ENCODE results near the gene NSUN2. TPM values are rescaled to one million over a fixed set of nuclear protein-coding genes. Genes with fewer than 3 reads are reported as not detected.

The NSUN2 gene
- total RNA-seq, 5 donors from 2014 or later (not counting 1 experiment from before 2014, with no cell fraction given): 60.8 to 90.9 (median 68.7) TPM

GRCh38 chr5:6616632-6617031 lies 16.2 kb downstream of the NSUN2 start:
- Histone ChIP-seq H3K9me3 (no peaks in the 10 kb centered on the region), H3K27me3 (replicated peaks in 1 of 2; ENCODE audit: control insufficient read depth in 2 of 2, extremely low read depth in 1 of 2, insufficient read depth in 2 of 2, low read length in 1 of 2) (no peaks in the 10 kb centered on the region), H3K4me1 (ENCODE audit: control insufficient read depth in 1 of 2, extremely low read depth in 1 of 2, insufficient read depth in 2 of 2, low read length in 2 of 2) (no peaks in the 10 kb centered on the region), H3K36me3 (ENCODE audit: control insufficient read depth in 2 of 2, extremely low read depth in 1 of 2, insufficient read depth in 1 of 2, low read length in 1 of 2) (peaks cover 9 to 87% of the 10 kb centered on the region in 2 donors), H3K4me3 (ENCODE audit: control insufficient read depth in 1 of 2, extremely low read depth in 1 of 2, low read length in 1 of 2) (no peak overlapping the region), H3K27ac (ENCODE audit: low read length) (no peak overlapping the region)
- H3K4me3 Mint-ChIP-seq: no peak overlapping the region
- peaks cover 18 to 41% (median 25%) of the 10 kb centered on the region in 3 donors for H3K4me1 Mint-ChIP-seq
- no peak for ATAC-seq (replicated peaks in 1 of 4)
- WGBS (ENCODE audit: insufficient coverage): no CpG with 5 or more reads among the region's 6 CpGs
- ChIA-PET CTCF (no interaction called here), POLR2A (no interaction called here)
- H3K27me3 Mint-ChIP-seq: no peaks in the 10 kb centered on the region
- no peak overlapping the region for H3K27ac Mint-ChIP-seq
- no peak for DNase-seq
- H3K36me3 Mint-ChIP-seq: peaks cover 74% of the 10 kb centered on the region
- no peaks in the 10 kb centered on the region for H3K9me3 Mint-ChIP-seq

- Histone ChIP-seq H3K4me1 (ENCODE audit: control insufficient read depth in 1 of 2, extremely low read depth in 1 of 2, insufficient read depth in 2 of 2, low read length in 2 of 2) (no peaks in the 10 kb centered on the region), H3K36me3 (ENCODE audit: control insufficient read depth in 2 of 2, extremely low read depth in 1 of 2, insufficient read depth in 1 of 2, low read length in 1 of 2) (peaks cover 6 to 90% of the 10 kb centered on the region in 2 donors), H3K9me3 (no peaks in the 10 kb centered on the region), H3K27ac (ENCODE audit: low read length) (no peak overlapping the region), H3K27me3 (replicated peaks in 1 of 2; ENCODE audit: control insufficient read depth in 2 of 2, extremely low read depth in 1 of 2, insufficient read depth in 2 of 2, low read length in 1 of 2) (no peaks in the 10 kb centered on the region), H3K4me3 (ENCODE audit: control insufficient read depth in 1 of 2, extremely low read depth in 1 of 2, low read length in 1 of 2) (no peak overlapping the region)
- Mint-ChIP-seq H3K36me3 (peaks cover 72% of the 10 kb centered on the region), H3K27me3 (no peaks in the 10 kb centered on the region), H3K4me3 (no peak overlapping the region), H3K9me3 (no peaks in the 10 kb centered on the region), H3K4me1 (peaks cover 14 to 38% (median 25%) of the 10 kb centered on the region in 3 donors), H3K27ac (peak overlapping the region in 1 of 2 donors; percentile 46)
- ChIA-PET CTCF (no interaction called here), POLR2A (no interaction called here)
- ATAC-seq (replicated peaks in 1 of 4) (no peak), DNase-seq (no peak)
- WGBS (ENCODE audit: insufficient coverage): 95% methylated on average over 7 of the region's 8 CpGs
Observed at GRCh38 chr5:6615034-6615815, 17.6 kb downstream of the NSUN2 start.

GRCh38 chr5:6611334-6612256 lies 21.2 kb downstream of the NSUN2 start:
- 99% methylated on average over 14 of the region's 20 CpGs for WGBS (ENCODE audit: insufficient coverage)
- no peak overlapping the region for H3K27ac Mint-ChIP-seq
- H3K4me3 ChIP-seq (ENCODE audit: control insufficient read depth in 1 of 2, extremely low read depth in 1 of 2, low read length in 1 of 2): no peak overlapping the region
- H3K4me1 ChIP-seq (ENCODE audit: control insufficient read depth in 1 of 2, extremely low read depth in 1 of 2, insufficient read depth in 2 of 2, low read length in 2 of 2): no peaks in the 10 kb centered on the region
- peaks cover 82% of the 10 kb centered on the region for H3K36me3 Mint-ChIP-seq
- H3K36me3 ChIP-seq (ENCODE audit: control insufficient read depth in 2 of 2, extremely low read depth in 1 of 2, insufficient read depth in 1 of 2, low read length in 1 of 2): peaks cover 13 to 96% of the 10 kb centered on the region in 2 donors
- ATAC-seq (replicated peaks in 1 of 4) (no peak), DNase-seq (no peak)
- no peak overlapping the region for H3K4me3 Mint-ChIP-seq
- H3K27me3 ChIP-seq (replicated peaks in 1 of 2; ENCODE audit: control insufficient read depth in 2 of 2, extremely low read depth in 1 of 2, insufficient read depth in 2 of 2, low read length in 1 of 2): no peaks in the 10 kb centered on the region
- H3K9me3 ChIP-seq: no peaks in the 10 kb centered on the region
- no peak overlapping the region for H3K27ac ChIP-seq (ENCODE audit: low read length)
- H3K9me3 Mint-ChIP-seq: no peaks in the 10 kb centered on the region
- H3K4me1 Mint-ChIP-seq: peaks cover 14 to 36% (median 24%) of the 10 kb centered on the region in 3 donors
- CTCF ChIA-PET: interaction anchor here (0.6 kb wide), 2 partner anchors 37 to 241 kb away, joined by 3 read pairs; no protein-coding TSS in a partner anchor
- POLR2A ChIA-PET: interaction anchor here in 1 of 2 donors (0.6 kb wide), 1 partner anchor 24 kb away, joined by 3 read pairs; no protein-coding TSS in a partner anchor
- H3K27me3 Mint-ChIP-seq: no peaks in the 10 kb centered on the region

- Histone ChIP-seq H3K27ac (ENCODE audit: low read length) (no peak overlapping the region), H3K9me3 (no peaks in the 10 kb centered on the region), H3K36me3 (ENCODE audit: control insufficient read depth in 2 of 2, extremely low read depth in 1 of 2, insufficient read depth in 1 of 2, low read length in 1 of 2) (peaks cover 23 to 91% of the 10 kb centered on the region in 2 donors), H3K4me3 (ENCODE audit: control insufficient read depth in 1 of 2, extremely low read depth in 1 of 2, low read length in 1 of 2) (no peak overlapping the region), H3K27me3 (replicated peaks in 1 of 2; ENCODE audit: control insufficient read depth in 2 of 2, extremely low read depth in 1 of 2, insufficient read depth in 2 of 2, low read length in 1 of 2) (no peaks in the 10 kb centered on the region), H3K4me1 (ENCODE audit: control insufficient read depth in 1 of 2, extremely low read depth in 1 of 2, insufficient read depth in 2 of 2, low read length in 2 of 2) (no peaks in the 10 kb centered on the region)
- ChIA-PET POLR2A (interaction anchor here in 1 of 2 donors (1.1 kb wide), 1 partner anchor 11 kb away, joined by 3 read pairs; no protein-coding TSS in a partner anchor), CTCF (no interaction called here)
- no peaks in the 10 kb centered on the region for H3K9me3 Mint-ChIP-seq
- WGBS (ENCODE audit: insufficient coverage): 88% methylated on average over 1 of the region's 3 CpGs
- peaks cover 73% of the 10 kb centered on the region for H3K36me3 Mint-ChIP-seq
- peaks cover 0 to 4% (median under 1%) of the 10 kb centered on the region in 3 donors for H3K4me1 Mint-ChIP-seq
- no peak for DNase-seq
- H3K4me3 Mint-ChIP-seq: no peak overlapping the region
- no peak for ATAC-seq (replicated peaks in 1 of 4)
- H3K27me3 Mint-ChIP-seq: no peaks in the 10 kb centered on the region
- no peak overlapping the region for H3K27ac Mint-ChIP-seq
Observed at GRCh38 chr5:6608016-6608415, 24.8 kb downstream of the NSUN2 start.

GRCh38 chr5:6607559-6607936 lies 25.3 kb downstream of the NSUN2 start:
- no peaks in the 10 kb centered on the region for H3K27me3 ChIP-seq (replicated peaks in 1 of 2; ENCODE audit: control insufficient read depth in 2 of 2, extremely low read depth in 1 of 2, insufficient read depth in 2 of 2, low read length in 1 of 2)
- Mint-ChIP-seq H3K27ac (no peak overlapping the region), H3K4me1 (peaks cover 0 to under 1% (median 0%) of the 10 kb centered on the region in 3 donors), H3K36me3 (peaks cover 73% of the 10 kb centered on the region), H3K9me3 (no peaks in the 10 kb centered on the region), H3K27me3 (no peaks in the 10 kb centered on the region), H3K4me3 (no peak overlapping the region)
- POLR2A ChIA-PET: interaction anchor here in 1 of 2 donors (1.1 kb wide), 1 partner anchor 11 kb away, joined by 3 read pairs; no protein-coding TSS in a partner anchor
- H3K9me3 ChIP-seq: no peaks in the 10 kb centered on the region
- WGBS (ENCODE audit: insufficient coverage): 100% methylated on average over 3 of the region's 5 CpGs
- ATAC-seq (replicated peaks in 1 of 4) (no peak), DNase-seq (no peak)
- no peak overlapping the region for H3K27ac ChIP-seq (ENCODE audit: low read length)
- CTCF ChIA-PET: no interaction called here
- H3K36me3 ChIP-seq (ENCODE audit: control insufficient read depth in 2 of 2, extremely low read depth in 1 of 2, insufficient read depth in 1 of 2, low read length in 1 of 2): peaks cover 23 to 91% of the 10 kb centered on the region in 2 donors
- H3K4me1 ChIP-seq (ENCODE audit: control insufficient read depth in 1 of 2, extremely low read depth in 1 of 2, insufficient read depth in 2 of 2, low read length in 2 of 2): no peaks in the 10 kb centered on the region
- no peak overlapping the region for H3K4me3 ChIP-seq (ENCODE audit: control insufficient read depth in 1 of 2, extremely low read depth in 1 of 2, low read length in 1 of 2)

- Mint-ChIP-seq H3K4me1 (no peaks in the 10 kb centered on the region), H3K36me3 (peaks cover 73% of the 10 kb centered on the region), H3K4me3 (no peak overlapping the region), H3K9me3 (no peaks in the 10 kb centered on the region), H3K27ac (no peak overlapping the region), H3K27me3 (no peaks in the 10 kb centered on the region)
- H3K27ac ChIP-seq (ENCODE audit: low read length): no peak overlapping the region
- H3K9me3 ChIP-seq: no peaks in the 10 kb centered on the region
- ChIA-PET CTCF (no interaction called here), POLR2A (interaction anchor here in 1 of 2 donors (1.1 kb wide), 1 partner anchor 12 kb away, joined by 3 read pairs; no protein-coding TSS in a partner anchor)
- H3K4me1 ChIP-seq (ENCODE audit: control insufficient read depth in 1 of 2, extremely low read depth in 1 of 2, insufficient read depth in 2 of 2, low read length in 2 of 2): no peaks in the 10 kb centered on the region
- peaks cover 23 to 91% of the 10 kb centered on the region in 2 donors for H3K36me3 ChIP-seq (ENCODE audit: control insufficient read depth in 2 of 2, extremely low read depth in 1 of 2, insufficient read depth in 1 of 2, low read length in 1 of 2)
- no peak for ATAC-seq (replicated peaks in 1 of 4)
- WGBS (ENCODE audit: insufficient coverage): 88% methylated on average over 5 of the region's 9 CpGs
- no peak overlapping the region for H3K4me3 ChIP-seq (ENCODE audit: control insufficient read depth in 1 of 2, extremely low read depth in 1 of 2, low read length in 1 of 2)
- DNase-seq: no peak
- no peaks in the 10 kb centered on the region for H3K27me3 ChIP-seq (replicated peaks in 1 of 2; ENCODE audit: control insufficient read depth in 2 of 2, extremely low read depth in 1 of 2, insufficient read depth in 2 of 2, low read length in 1 of 2)
Observed at GRCh38 chr5:6606884-6607558, 25.8 kb downstream of the NSUN2 start.

Data from T-cell (primary cell).